Fibroblast of lung (primary cell): ENCODE results near the gene STYXL2. TPM values are rescaled to one million over a fixed set of nuclear protein-coding genes. Genes with fewer than 3 reads are reported as not detected.

Experiments used
- DNase-seq, 2 donors: peaks; one replicate each; pipeline versions ENCODE4 v3.0.0 to v3.0.0-alpha.2; 2010; ENCODE audit warnings: low read depth in 2 of 2
- H2AFZ ChIP-seq: 2 replicates; pipeline ENCODE4 v1.5.1; 2012; ENCODE audit warnings: low read length, control low read depth, inconsistent platforms
- H3K27ac ChIP-seq: 2 replicates; pipeline ENCODE4 v1.5.1; 2011; ENCODE audit warnings: low read length, control low read depth; ENCODE audit not compliant: insufficient read depth
- H3K27me3 ChIP-seq: 2 replicates; pipeline ENCODE4 v1.5.1; 2011; ENCODE audit warnings: mild to moderate bottlenecking, low read length; ENCODE audit not compliant: control insufficient read depth, insufficient read depth
- H3K36me3 ChIP-seq: 2 replicates; pipeline ENCODE4 v1.5.1; 2011; ENCODE audit warnings: low read length; ENCODE audit not compliant: control insufficient read depth, insufficient read depth
- H3K4me1 ChIP-seq: 2 replicates; pipeline ENCODE4 v1.5.1; 2011; ENCODE audit warnings: low read length; ENCODE audit not compliant: control insufficient read depth, insufficient read depth; ENCODE audit errors: extremely low read depth
- H3K4me2 ChIP-seq: 2 replicates; pipeline ENCODE4 v1.5.1; 2011; ENCODE audit warnings: low read length, control low read depth; ENCODE audit not compliant: insufficient read depth; ENCODE audit errors: extremely low read depth
- H3K4me3 ChIP-seq, 4 experiments: fragments of 200-600 bp in 1 of 4; sonication (generic) in 1 of 4; replicated peaks in 1 of 4; 2 replicates each; pipeline ENCODE4 v1.5.1; 2011 to 2016; ENCODE audit warnings: low read length in 4 of 4, low read depth in 3 of 4, mild to moderate bottlenecking in 3 of 4, control low read depth in 2 of 4, inconsistent platforms in 1 of 4, mixed read lengths in 1 of 4; ENCODE audit not compliant: insufficient read depth in 1 of 4; ENCODE audit errors: control extremely low read depth in 1 of 4
- H3K79me2 ChIP-seq: 2 replicates; pipeline ENCODE4 v1.5.1; 2012; ENCODE audit warnings: mild to moderate bottlenecking, low read length, inconsistent platforms; ENCODE audit not compliant: control insufficient read depth, insufficient read depth
- H3K9ac ChIP-seq: 2 replicates; pipeline ENCODE4 v1.5.1; 2011; ENCODE audit warnings: mild to moderate bottlenecking, low read length, control low read depth; ENCODE audit not compliant: insufficient read depth
- H3K9me3 ChIP-seq: 2 replicates; pipeline ENCODE4 v1.5.1; 2012; ENCODE audit warnings: low read depth, low read length; ENCODE audit not compliant: control insufficient read depth, insufficient read depth
- H4K20me1 ChIP-seq: 2 replicates; pipeline ENCODE4 v1.5.1; 2011; ENCODE audit warnings: low read length; ENCODE audit not compliant: control insufficient read depth, insufficient read depth; ENCODE audit errors: extremely low read depth
- CTCF ChIP-seq, 2 donors: IDR thresholded peaks in 1 of 2; conservative IDR thresholded peaks in 1 of 2; 1 replicate in 1 of 2; 2 replicates in 1 of 2; pipeline ENCODE4 v1.5.1; 2011 to 2012; ENCODE audit warnings: low read length in 2 of 2, control low read depth in 1 of 2, inconsistent platforms in 1 of 2, low read depth in 1 of 2, mild to moderate bottlenecking in 1 of 2
- EZH2 ChIP-seq: IDR thresholded peaks from 2 replicates; pipeline ENCODE4 v1.5.1; 2012; ENCODE audit warnings: low read length, control low read depth, mild to moderate bottlenecking; ENCODE audit errors: missing control alignments
- polyA plus RNA-seq, 2 donors: library from polyadenylated mRNA; depleted of rRNA in 1 of 2; stranded (reverse) in 1 of 2; unstranded in 1 of 2; fragments of >200 nt; gene quantifications; 2 replicates each; pipeline ENCODE4 v1.2.1, GENCODE V29; 2011 to 2012; ENCODE audit warnings: missing spikeins in 1 of 2
- total RNA-seq: library from RNA; depleted of rRNA; stranded (reverse); fragments of >200 nt; gene quantifications from 2 replicates; pipeline ENCODE4 v1.2.1, GENCODE V29; 2014

STYXL2 gene
- total and polyA plus RNA-seq, 2 donors (not counting 1 experiment from before 2014, with no cell fraction given), result not detected

GRCh38 chr1:167077128-167077867 is 16.6 kb upstream of the STYXL2 start:
- Histone ChIP-seq H3K4me1 (no peaks in the 10 kb centered on the region), H3K36me3 (no peaks in the 10 kb centered on the region), H3K9ac (no peak overlapping the region), H4K20me1 (no peaks in the 10 kb centered on the region), H3K79me2 (no peaks in the 10 kb centered on the region), H3K4me2 (no peak overlapping the region), H3K27me3 (no peaks in the 10 kb centered on the region), H2AFZ (no peak overlapping the region), H3K4me3 (no peak overlapping the region), H3K9me3 (no peaks in the 10 kb centered on the region), H3K27ac (no peak overlapping the region)
- TF ChIP-seq CTCF (conservative IDR thresholded peaks at IDR 0.05 in 1 of 2, IDR thresholded peaks at IDR 0.05 in 1 of 2; ENCODE audit: low read depth in 1 of 2, low read length in 2 of 2), result no peak
- no peak for TF ChIP-seq EZH2
- DNase-seq, result no peak

GRCh38 chr1:167077868-167078210 is 16.0 kb upstream of the STYXL2 start:
- DNase-seq, result no peak
- no peak overlapping the region for H3K9ac ChIP-seq
- no peak overlapping the region for H3K4me2 ChIP-seq
- H3K27ac ChIP-seq, result no peak overlapping the region
- no peaks in the 10 kb centered on the region for H3K4me1 ChIP-seq
- H3K79me2 ChIP-seq, result no peaks in the 10 kb centered on the region
- H3K4me3 ChIP-seq, result no peak overlapping the region
- H3K36me3 ChIP-seq, result no peaks in the 10 kb centered on the region
- TF ChIP-seq EZH2 (no peak), CTCF (conservative IDR thresholded peaks at IDR 0.05 in 1 of 2, IDR thresholded peaks at IDR 0.05 in 1 of 2; ENCODE audit: low read depth in 1 of 2, low read length in 2 of 2) (no peak)
- H2AFZ ChIP-seq, result no peak overlapping the region
- no peaks in the 10 kb centered on the region for H3K9me3 ChIP-seq
- no peaks in the 10 kb centered on the region for H4K20me1 ChIP-seq
- H3K27me3 ChIP-seq, result no peaks in the 10 kb centered on the region

DNA sequence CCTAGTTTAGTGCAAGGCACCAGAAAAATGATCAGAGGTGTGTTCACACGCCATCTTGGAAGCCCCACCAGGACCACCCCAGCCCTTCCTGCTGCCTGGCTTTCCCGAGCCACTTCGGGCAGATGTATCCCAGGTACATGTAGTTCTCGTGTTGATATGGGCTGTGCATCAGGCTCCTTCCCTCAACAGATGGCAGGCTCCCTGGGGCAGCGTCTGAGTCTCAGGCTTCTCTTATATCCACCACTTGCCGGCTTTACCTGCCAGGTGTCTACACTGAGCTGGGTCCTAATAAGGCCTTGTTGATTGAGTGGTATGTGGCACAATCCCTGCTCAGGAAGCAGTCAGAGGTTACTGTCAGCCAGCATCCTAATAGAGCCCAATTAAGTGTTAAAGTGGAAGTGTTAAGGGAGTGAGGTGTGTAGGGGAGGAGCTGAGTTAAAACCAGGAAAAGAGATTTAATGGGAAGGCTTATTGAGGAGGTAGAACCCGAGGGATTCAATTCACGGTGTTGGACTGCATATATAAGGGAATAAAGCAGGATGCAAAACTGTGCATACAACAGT is 12.2 kb upstream of the STYXL2 start:
- no peaks in the 10 kb centered on the region for H4K20me1 ChIP-seq
- H3K9ac ChIP-seq, result no peak overlapping the region
- H3K9me3 ChIP-seq, result no peaks in the 10 kb centered on the region
- no peak overlapping the region for H2AFZ ChIP-seq
- no peak for DNase-seq
- no peaks in the 10 kb centered on the region for H3K4me1 ChIP-seq
- no peak for TF ChIP-seq EZH2
- no peak overlapping the region for H3K4me3 ChIP-seq
- H3K4me2 ChIP-seq, result no peak overlapping the region
- no peaks in the 10 kb centered on the region for H3K79me2 ChIP-seq
- no peaks in the 10 kb centered on the region for H3K27me3 ChIP-seq
- no peaks in the 10 kb centered on the region for H3K36me3 ChIP-seq
- H3K27ac ChIP-seq, result no peak overlapping the region
